Inflammatory macrophage treated with lipopolysaccharide for 4 hours (primary cell): ENCODE data around the gene SPEG.
A peak's percentile ranks its signal among the peaks of the same experiment; 100 is the strongest.

Experiments
- DNase-seq: peaks from one replicate; pipeline ENCODE4 v3.0.0-alpha.2; 2020

SPEG gene

DNA sequence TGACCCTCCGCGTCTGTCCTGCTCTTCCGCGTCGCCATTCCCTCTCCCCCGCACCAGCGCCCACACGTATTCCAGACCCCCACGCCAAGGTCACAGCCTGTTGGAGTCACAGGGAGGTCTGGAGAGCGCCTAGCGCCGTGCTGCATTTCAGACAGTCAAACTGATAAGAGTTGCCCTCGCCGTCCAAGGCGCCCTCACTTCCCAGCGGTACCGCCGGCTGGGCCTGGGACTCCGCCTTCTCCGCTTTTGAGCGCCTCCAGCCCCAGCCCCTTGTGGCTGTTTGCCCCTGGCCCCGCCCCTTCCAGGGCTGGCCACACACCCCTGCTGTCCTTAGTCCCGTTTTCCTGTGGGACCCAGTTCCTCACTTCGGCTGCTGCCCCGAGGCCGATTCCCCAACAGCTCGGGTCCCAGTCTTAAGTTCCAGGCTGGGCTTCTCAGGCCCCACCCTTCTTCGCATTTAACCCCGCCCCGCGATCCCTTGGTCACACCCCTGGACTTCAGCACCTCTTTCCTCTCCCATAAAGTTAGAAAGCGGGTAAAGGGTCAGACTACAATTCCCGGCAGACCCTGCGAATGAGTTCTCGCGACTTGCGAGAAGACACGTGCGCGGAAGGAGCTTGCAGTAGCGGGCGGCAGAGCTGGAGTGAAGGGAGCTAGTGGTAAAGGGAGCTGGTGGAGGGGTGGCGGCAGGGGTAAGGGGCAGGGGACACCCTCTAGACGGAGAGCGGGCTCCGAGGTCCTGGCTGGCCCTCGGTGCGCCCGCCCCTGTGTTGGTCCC is 63.8 kb downstream of the SPEG start, which contains the start of gene GMPPA:
Gene GMPPA (plus strand): TSS at position 612 of the 778 bp plus-strand sequence. CDS start 1,085 bp downstream, outside the sequence.
- peak; percentile 99 for DNase-seq

- DNase-seq: no peak
These were observed 64.3 kb downstream of the SPEG start for GRCh38 chr2:219499058-219499307.

GRCh38 chr2:219499555-219499954 is 64.9 kb downstream of the SPEG start:
- no peak for DNase-seq

DNA sequence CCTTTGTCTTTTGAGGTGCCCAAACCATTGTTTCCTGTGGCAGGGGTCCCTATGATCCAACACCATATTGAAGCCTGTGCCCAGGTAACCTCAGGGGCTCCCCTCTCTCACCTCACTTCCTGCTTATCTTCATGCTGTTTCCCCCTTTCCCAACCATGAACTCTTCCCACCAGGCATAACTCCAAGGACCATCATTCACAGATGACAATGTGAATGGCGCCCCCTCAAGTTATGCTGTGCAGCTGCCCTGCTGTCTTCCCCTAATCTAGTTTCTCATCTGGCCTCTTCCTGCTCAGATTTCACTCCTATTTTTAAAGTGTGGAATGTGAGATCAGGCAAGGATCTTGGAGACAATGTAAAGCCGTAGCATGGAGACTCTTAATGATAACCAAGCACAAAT is 65.5 kb downstream of the SPEG start:
- DNase-seq: peak; percentile 21

DNA sequence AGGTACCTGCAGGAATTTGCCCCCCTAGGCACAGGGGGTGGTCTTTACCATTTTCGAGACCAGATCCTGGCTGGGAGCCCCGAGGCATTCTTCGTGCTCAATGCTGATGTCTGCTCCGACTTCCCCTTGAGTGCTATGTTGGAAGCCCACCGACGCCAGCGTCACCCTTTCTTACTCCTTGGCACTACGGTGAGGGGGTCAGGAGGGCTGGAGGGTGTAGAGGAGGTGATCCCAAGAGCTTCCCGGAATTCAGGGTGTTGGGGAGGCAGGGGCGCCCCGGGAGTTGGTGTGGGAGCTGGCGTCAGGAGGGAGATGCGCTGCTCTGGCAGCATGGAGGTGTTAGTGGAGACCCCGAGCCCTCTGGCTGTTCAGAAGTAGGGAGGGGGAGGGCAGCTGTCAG is 67.2 kb downstream of the SPEG start:
- no peak for DNase-seq

- no peak for DNase-seq
These were observed 68.0 kb downstream of the SPEG start for GRCh38 chr2:219502618-219503017.

- DNase-seq: no peak
These were observed 70.9 kb downstream of the SPEG start for GRCh38 chr2:219505585-219505984.

GRCh38 chr2:219506153-219506801 is 71.6 kb downstream of the SPEG start:
- no peak for DNase-seq

- no peak for DNase-seq
These were observed 72.3 kb downstream of the SPEG start for GRCh38 chr2:219506802-219507526.

DNA sequence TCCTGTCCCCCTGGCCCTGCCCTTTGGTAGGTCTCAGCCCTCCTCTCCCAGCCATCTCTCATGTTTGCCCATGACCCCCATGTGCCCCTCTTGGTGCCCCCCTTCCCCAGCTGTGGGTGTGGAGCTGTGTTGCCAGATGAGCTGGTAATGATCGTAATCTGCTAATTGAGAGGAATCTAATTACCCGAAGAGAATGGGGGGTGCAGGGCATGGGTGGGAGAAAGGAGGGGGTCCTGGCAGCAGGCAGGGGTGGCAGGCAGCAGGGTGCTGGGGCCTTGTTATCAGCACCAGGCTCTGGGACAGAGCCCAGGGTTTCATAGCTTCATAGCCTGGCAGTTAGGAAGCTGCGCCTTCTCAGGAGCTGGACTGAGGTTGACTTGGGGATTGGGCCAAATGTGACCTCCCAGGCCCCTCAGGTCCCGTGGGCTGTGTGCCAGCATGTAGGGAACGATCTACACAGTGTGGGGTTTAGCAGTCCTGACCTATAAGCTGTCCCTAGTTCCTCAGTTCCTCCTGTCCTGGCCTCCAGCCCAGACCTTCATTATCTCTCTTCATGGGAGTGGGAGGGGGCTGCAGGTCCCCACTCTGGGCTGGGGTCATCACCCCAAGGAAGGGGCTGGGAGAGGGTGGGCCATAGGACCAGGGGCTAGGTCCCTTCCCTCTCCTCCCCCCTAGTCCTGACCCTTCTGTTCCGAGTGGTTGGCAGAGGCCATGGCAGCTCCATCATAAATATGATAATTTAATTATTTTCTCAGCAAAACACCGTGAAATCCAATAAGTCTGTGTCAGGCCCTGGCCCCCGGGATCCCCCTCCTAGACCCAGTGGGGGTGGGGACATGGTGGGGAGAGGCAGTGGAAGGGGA is 73.2 kb downstream of the SPEG start:
- no peak for DNase-seq

GRCh38 chr2:219508444-219508734 is 73.7 kb downstream of the SPEG start:
- DNase-seq: no peak

DNA sequence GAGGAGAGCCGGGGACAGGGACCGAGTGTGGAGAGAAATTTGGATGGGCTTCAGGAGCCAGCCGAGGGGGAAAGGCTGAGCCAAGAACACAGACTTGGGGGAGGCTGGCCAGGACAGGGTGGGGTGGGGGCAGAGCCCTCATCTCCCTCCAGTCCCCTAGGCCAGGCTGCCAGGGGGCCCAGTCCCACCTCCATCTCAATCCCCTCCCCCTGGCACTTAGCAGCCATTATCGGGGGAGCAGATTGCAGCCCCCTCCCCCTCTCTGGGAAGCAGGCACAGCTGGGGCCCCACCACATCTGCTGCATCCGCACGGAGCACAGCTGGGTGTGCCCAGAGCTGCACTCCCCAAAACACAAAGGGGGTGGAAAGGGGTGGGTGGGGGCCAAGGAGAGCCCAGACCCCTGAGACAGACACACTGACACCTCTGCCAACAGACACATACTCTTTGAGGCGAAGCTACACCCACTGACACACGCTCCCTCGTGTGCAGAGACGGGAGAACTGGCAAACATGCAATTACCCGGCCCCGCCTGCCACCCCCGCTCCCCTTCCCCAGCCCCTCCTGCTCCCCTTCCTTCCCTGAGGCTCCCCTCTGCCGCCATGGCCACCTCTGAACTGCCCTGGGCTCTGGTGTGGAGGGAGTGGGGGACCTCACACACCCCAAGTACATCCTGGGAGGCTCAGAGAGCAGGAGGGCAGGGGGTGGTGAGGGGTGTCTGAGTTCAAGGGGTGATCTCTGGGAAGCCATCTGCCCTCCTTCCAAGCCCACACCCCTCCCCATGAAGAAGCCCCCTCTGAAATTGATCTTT is 74.5 kb downstream of the SPEG start:
- no peak for DNase-seq

DNA sequence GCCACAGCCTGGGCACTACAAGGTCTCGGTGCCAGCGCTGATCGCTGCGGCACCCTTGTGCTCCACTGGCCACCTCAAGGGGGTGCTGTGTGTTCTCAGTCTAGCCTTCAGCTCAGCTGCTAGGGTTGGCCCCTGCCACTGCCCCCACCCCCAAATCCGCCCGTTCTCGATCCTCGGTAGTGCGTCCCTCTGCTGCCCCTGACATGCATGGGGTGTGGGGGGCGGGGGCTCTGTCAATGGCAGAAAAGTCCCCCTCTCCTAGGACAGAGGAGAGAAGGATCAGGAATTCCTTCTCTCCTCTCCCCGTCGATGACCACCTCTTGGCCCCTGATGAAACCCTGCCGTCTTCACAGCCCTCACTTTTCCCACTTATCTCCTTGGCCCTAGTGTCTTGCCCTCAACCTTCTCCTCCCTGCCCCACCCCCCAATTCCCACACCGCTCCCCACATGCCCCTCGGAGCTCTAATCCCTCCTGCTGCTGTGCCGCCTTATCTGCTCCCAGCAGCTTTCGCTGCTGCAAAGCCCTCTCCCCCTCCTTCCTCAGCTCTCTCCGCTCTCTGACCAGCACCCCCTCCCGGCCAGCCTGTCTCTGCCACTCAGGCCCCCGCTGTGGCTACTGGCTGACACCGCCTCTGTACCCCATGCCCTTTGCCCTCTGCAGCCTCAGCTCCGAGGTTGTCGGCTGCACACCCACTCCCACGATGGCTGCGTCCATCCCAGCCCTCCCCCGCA is 75.3 kb downstream of the SPEG start:
- DNase-seq: peak; percentile 42

DNA sequence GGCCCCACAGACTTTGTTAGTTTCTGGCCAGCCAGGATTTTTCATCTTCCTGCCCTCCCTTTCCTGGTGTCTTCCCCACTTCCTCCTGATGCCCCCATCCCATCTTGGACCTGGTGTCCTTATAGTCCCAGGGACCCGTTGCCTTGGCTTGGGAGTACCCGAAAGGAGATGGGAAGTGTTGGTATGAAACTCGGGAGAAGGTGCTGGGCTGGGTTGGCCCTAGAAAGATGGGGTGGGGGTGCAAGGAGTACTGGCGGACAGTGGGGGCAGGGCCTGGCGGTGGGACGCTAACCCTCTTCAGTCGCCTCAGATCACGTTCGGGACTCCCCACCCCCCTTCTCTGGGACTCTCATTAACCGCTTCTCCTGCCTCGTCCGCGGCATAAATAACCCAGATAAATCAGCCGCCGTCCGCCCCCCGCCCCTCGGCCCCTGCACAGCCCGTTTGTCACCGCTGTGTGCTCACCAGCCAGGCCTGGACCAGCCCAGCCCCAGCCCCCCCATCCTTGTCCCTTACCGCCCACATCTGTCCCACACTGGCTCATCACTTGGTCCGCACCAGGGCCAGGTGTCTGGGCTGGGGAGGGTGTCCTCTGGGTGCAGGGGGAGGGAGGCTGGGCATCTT is 76.0 kb downstream of the SPEG start:
- DNase-seq: no peak

DNA sequence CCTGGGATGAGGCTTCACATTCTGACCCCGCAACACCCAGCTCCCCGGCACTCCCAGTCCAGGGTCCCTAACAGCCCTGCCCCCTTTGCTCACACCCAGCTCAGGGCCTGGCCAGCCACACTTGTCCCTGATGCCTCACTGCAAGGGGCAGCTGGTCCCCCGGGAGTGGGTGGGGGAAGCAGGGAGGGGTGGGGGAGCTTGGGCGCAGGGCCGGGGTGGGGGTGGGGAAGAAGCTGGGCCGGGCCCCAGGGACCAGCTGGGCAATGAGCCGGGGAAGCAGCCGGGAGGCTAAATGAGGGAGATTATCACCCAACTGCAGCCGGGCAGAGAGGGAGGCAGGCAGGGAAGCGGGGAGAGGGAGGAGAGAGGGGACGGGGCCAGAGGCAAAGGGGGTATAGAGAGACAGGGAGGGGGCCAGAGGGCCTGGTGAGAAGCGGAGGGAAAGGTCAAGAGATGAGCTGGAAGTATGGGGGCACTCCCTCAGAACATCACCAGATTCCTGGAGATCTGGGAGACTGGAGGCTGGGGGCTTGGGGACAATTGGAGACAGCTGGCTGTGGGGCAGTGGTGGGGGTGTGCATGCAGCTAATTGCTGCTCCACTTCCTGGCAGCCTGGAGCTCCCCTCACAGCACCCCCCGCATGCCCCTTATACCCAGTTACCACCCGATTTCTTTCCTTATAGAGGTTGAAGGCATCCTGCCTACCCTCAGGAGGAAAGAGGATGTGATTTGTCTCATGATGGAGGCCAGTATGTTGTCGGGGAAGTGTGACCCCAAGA is 77.1 kb downstream of the SPEG start:
- DNase-seq: no peak

DNA sequence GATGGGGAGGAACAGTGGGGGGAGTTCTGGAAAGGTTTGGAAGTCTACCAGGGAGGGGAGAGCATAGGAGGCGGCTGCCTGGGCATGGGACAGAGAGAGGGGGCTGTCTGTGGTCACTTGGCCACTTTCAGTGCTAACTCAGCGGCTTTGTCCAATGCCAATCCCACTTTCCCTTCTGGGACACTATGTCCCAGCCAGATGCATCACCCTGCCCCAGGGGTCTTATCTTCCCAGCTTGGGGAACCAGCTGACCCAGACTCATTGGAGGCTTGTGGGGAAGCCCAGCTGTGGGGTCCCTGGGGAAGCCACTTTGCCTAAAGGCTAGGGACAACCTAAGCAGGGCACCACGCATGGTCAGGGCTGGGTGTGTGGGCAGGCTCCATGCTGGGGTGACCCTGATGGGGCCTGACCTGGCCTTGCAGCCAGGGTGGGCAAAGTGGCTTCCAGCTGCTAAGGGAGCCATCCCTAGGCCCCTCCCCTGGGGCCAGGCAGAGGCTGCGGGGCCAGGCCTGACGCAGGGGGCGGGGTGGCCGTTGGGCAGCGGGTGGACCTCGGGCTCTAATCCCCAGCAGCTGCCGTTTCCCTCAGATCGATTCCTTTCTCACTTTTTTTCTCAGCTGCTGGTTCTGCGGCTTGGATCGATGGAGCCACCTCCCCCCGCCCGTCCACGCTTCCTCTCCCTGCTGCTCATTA is 78.0 kb downstream of the SPEG start:
- no peak for DNase-seq

- no peak for DNase-seq
These were observed 79.1 kb downstream of the SPEG start for GRCh38 chr2:219513787-219514186.

- no peak for DNase-seq
These were observed 79.6 kb downstream of the SPEG start, which contains the start of gene ASIC4 for GRCh38 chr2:219514196-219514761. Gene ASIC4, plus strand, starts transcription at chr2:219514482. Its CDS starts 243 bp downstream, at chr2:219514725.

GRCh38 chr2:219514836-219515235 is 80.2 kb downstream of the SPEG start:
- no peak for DNase-seq
